ENCODE results near the gene HCN1. TPM values are rescaled to one million over a fixed set of nuclear protein-coding genes. Genes with fewer than 3 reads are reported as not detected.

HCN1 gene
- total RNA-seq, 6 experiments from 2014 or later = not detected

GRCh38 chr5:45533663-45534062 is 162.5 kb downstream of the HCN1 start:
- no peak for TF ChIP-seq CTCF (IDR thresholded peaks at IDR 0.05)
- Mint-ChIP-seq H3K4me1 (ENCODE audit: low read depth) (no peaks in the 10 kb centered on the region), H3K27me3 (ENCODE audit: insufficient read depth) (no peaks in the 10 kb centered on the region), H3K27ac (no peak overlapping the region), H3K36me3 (ENCODE audit: low read depth) (no peaks in the 10 kb centered on the region; the same call in 1 of the 2 replicates), H3K9me3 (peaks cover 15% of the 10 kb centered on the region), H3K4me3 (no peak overlapping the region)
- no peak for DNase-seq

- Mint-ChIP-seq H3K4me1 (ENCODE audit: low read depth) (no peaks in the 10 kb centered on the region), H3K27ac (no peak overlapping the region), H3K27me3 (ENCODE audit: insufficient read depth) (no peaks in the 10 kb centered on the region), H3K36me3 (ENCODE audit: low read depth) (no peaks in the 10 kb centered on the region; the same call in 1 of the 2 replicates), H3K4me3 (no peak overlapping the region), H3K9me3 (peaks cover 15% of the 10 kb centered on the region)
- no peak for TF ChIP-seq CTCF (IDR thresholded peaks at IDR 0.05)
- no peak for DNase-seq
Measured at GRCh38 chr5:45532826-45533624, 163.2 kb downstream of the HCN1 start.

- DNase-seq = no peak
- Mint-ChIP-seq H3K27me3 (ENCODE audit: insufficient read depth) (no peaks in the 10 kb centered on the region), H3K4me3 (no peak overlapping the region), H3K9me3 (peaks cover 10% of the 10 kb centered on the region), H3K27ac (no peak overlapping the region), H3K4me1 (ENCODE audit: low read depth) (no peaks in the 10 kb centered on the region), H3K36me3 (ENCODE audit: low read depth) (no peaks in the 10 kb centered on the region)
- no peak for TF ChIP-seq CTCF (IDR thresholded peaks at IDR 0.05)
Measured at GRCh38 chr5:45521067-45521466, 175.1 kb downstream of the HCN1 start.

- H3K27me3 Mint-ChIP-seq (ENCODE audit: insufficient read depth) = no peaks in the 10 kb centered on the region; the same call in 1 of the 2 replicates
- TF ChIP-seq CTCF (IDR thresholded peaks at IDR 0.05) = no peak
- H3K4me1 Mint-ChIP-seq (ENCODE audit: low read depth) = no peaks in the 10 kb centered on the region
- no peaks in the 10 kb centered on the region for H3K36me3 Mint-ChIP-seq (ENCODE audit: low read depth)
- H3K9me3 Mint-ChIP-seq = peaks cover 18% of the 10 kb centered on the region
- no peak overlapping the region for H3K27ac Mint-ChIP-seq
- no peak for DNase-seq
- no peak overlapping the region for H3K4me3 Mint-ChIP-seq
Measured at GRCh38 chr5:45512521-45512920, 183.7 kb downstream of the HCN1 start.

- no peak for DNase-seq
- Mint-ChIP-seq H3K27ac (no peak overlapping the region), H3K36me3 (ENCODE audit: low read depth) (no peaks in the 10 kb centered on the region), H3K9me3 (peaks cover 19% of the 10 kb centered on the region), H3K4me3 (no peak overlapping the region), H3K27me3 (ENCODE audit: insufficient read depth) (no peaks in the 10 kb centered on the region; the same call in 1 of the 2 replicates), H3K4me1 (ENCODE audit: low read depth) (no peaks in the 10 kb centered on the region)
- TF ChIP-seq CTCF (IDR thresholded peaks at IDR 0.05) = no peak
Measured at GRCh38 chr5:45509371-45509770, 186.8 kb downstream of the HCN1 start.
